AML-193 (cell line): ENCODE measurements around the gene ANKDD1B.
"Not testable (repeated sequence)": the region's sequence is repeated elsewhere in the genome, so short reads cannot be mapped to it uniquely, and the experiment has no call there.

ENCODE experiments used
- DNase-seq, 2 experiments: peaks; one replicate each; lab custom pipeline; 2025; lab: John Stamatoyannopoulos, UW

ANKDD1B gene

GRCh38 chr5:75662061-75662460 is 50.8 kb downstream of the ANKDD1B start:
- DNase-seq: no peak

GRCh38 chr5:75663579-75664284 is 52.5 kb downstream of the ANKDD1B start:
- DNase-seq: no peak

- no peak for DNase-seq
Measured at GRCh38 chr5:75664979-75665378, 53.7 kb downstream of the ANKDD1B start.

GRCh38 chr5:75666801-75667200 is 55.5 kb downstream of the ANKDD1B start:
- no peak for DNase-seq

- DNase-seq: no peak
Measured at GRCh38 chr5:75667586-75667985, 56.3 kb downstream of the ANKDD1B start.

- DNase-seq: peak in 1 of 2 experiments; percentile 16
Measured at GRCh38 chr5:75668445-75668844, 57.2 kb downstream of the ANKDD1B start.

GRCh38 chr5:75668977-75669689 is 57.9 kb downstream of the ANKDD1B start:
- DNase-seq: peak; percentile 50

- peak in 1 of 2 experiments; percentile 3 for DNase-seq
Measured at GRCh38 chr5:75670577-75670976, 59.3 kb downstream of the ANKDD1B start.

- DNase-seq: no peak
Measured at GRCh38 chr5:75671506-75671905, 60.3 kb downstream of the ANKDD1B start.

- DNase-seq: no peak
Measured at GRCh38 chr5:75672616-75673015, 61.4 kb downstream of the ANKDD1B start.

- no peak for DNase-seq
Measured at GRCh38 chr5:75675783-75676182, 64.5 kb downstream of the ANKDD1B start.

GRCh38 chr5:75677607-75678006 is 66.4 kb downstream of the ANKDD1B start:
- no peak for DNase-seq

GRCh38 chr5:75678155-75678554 is 66.9 kb downstream of the ANKDD1B start:
- no peak for DNase-seq

- DNase-seq: peak; percentile 50 to 66
Measured at GRCh38 chr5:75681125-75681830, 70.0 kb downstream of the ANKDD1B start.

GRCh38 chr5:75685141-75685540 is 73.9 kb downstream of the ANKDD1B start:
- DNase-seq: no peak

- DNase-seq: no peak
Measured at GRCh38 chr5:75686480-75686879, 75.2 kb downstream of the ANKDD1B start.

GRCh38 chr5:75690669-75691068 is 79.4 kb downstream of the ANKDD1B start:
- no peak for DNase-seq

GRCh38 chr5:75694781-75695180 is 83.5 kb downstream of the ANKDD1B start:
- DNase-seq: no peak

- not testable (repeated sequence) for DNase-seq
Measured at GRCh38 chr5:75695472-75696351, 84.5 kb downstream of the ANKDD1B start.

- DNase-seq: no peak
Measured at GRCh38 chr5:75701856-75702255, 90.6 kb downstream of the ANKDD1B start.

GRCh38 chr5:75706016-75706415 is 94.8 kb downstream of the ANKDD1B start:
- no peak for DNase-seq

GRCh38 chr5:75706775-75707174 is 95.5 kb downstream of the ANKDD1B start:
- no peak for DNase-seq
